A549 (cell line): ENCODE measurements around the gene CETN1. TPM values are rescaled to one million over a fixed set of nuclear protein-coding genes. Genes with fewer than 3 reads are reported as not detected.

Experiments
- ATAC-seq, 2 experiments: fragments of 200-7000 bp in 1 of 2; fragments of >200 bp in 1 of 2; cut with Nextera tagmentation in 1 of 2; cut with Tn5 transposase in 1 of 2; 3 replicates each; pipeline versions ENCODE4 v1.8.0 to v1.9.1; 2018 to 2020; ENCODE audit warnings: mild to moderate bottlenecking in 1 of 2, moderate library complexity in 1 of 2
- CTCF ChIA-PET: fragments of 300-600 bp; sonication (Branson Sonifier 250); formaldehyde crosslinking; extraction: SDS; loops from one replicate; lab custom pipeline; 2021; ENCODE audit warnings: antibody characterized with exemption, inconsistent platforms; lab: Yijun Ruan, JAX
- POLR2A ChIA-PET: fragments of 350-600 bp; formaldehyde crosslinking; extraction: SDS; loops from one replicate; lab custom pipeline; 2021; ENCODE audit warnings: antibody characterized with exemption, inconsistent platforms; lab: Yijun Ruan, JAX
- DNase-seq, 2 experiments: peaks; one replicate each; pipeline versions ENCODE4 v3.0.0 to v3.0.0-alpha.2; 2011 to 2016; ENCODE audit warnings: low read depth in 1 of 2, low spot score in 1 of 2
- FAIRE-seq: peaks from 2 replicates; lab custom pipeline; 2011; peaks lifted over from hg19 to GRCh38; lab: Jason Lieb, UNC
- H3K27ac ChIP-seq, 2 experiments: fragments of >200 bp; sonication (Bioruptor Twin); formaldehyde crosslinking; 3 replicates each; pipeline ENCODE4 v1.5.1; 2016 to 2017
- H3K4me1 ChIP-seq: fragments of >200 bp; sonication (Bioruptor Twin); formaldehyde crosslinking; 3 replicates; pipeline ENCODE4 v1.6.1; 2016
- H3K4me2 ChIP-seq: fragments of >200 bp; sonication (Bioruptor Twin); formaldehyde crosslinking; 3 replicates; pipeline ENCODE4 v1.6.1; 2016
- H3K4me3 ChIP-seq: fragments of >200 bp; sonication (Bioruptor Twin); formaldehyde crosslinking; 3 replicates; pipeline ENCODE4 v1.5.1; 2016
- H3K9me3 ChIP-seq: fragments of >200 bp; sonication (Bioruptor Twin); formaldehyde crosslinking; 3 replicates; pipeline ENCODE4 v1.6.1; 2016
- BHLHE40 ChIP-seq: IDR thresholded peaks from 2 replicates; pipeline ENCODE4 v1.6.1; 2012; ENCODE audit warnings: low read depth, low read length, inconsistent platforms
- CHD4 ChIP-seq: fragments of 200-600 bp; sonication (generic); IDR thresholded peaks from 2 replicates; pipeline ENCODE4 v1.6.1; 2016; ENCODE audit warnings: antibody characterized with exemption, mild to moderate bottlenecking, borderline replicate concordance
- CTCF ChIP-seq: fragments of >200 bp; sonication (Bioruptor Twin); formaldehyde crosslinking; IDR thresholded peaks from 3 replicates; pipeline ENCODE4 v1.5.1; 2016
- EHMT2 ChIP-seq: fragments of 200-600 bp; sonication (generic); IDR thresholded peaks from 2 replicates; pipeline ENCODE4 v1.6.1; 2016; ENCODE audit warnings: antibody characterized with exemption, low read depth, mild to moderate bottlenecking, moderate library complexity
- ESRRA ChIP-seq: fragments of 150-350 bp; IDR thresholded peaks from 2 replicates; pipeline ENCODE4 v1.6.1; 2014; ENCODE audit warnings: mild to moderate bottlenecking, low read length, borderline replicate concordance
- FOSB ChIP-seq: fragments of 250-450 bp; sonication (Bioruptor Pico); IDR thresholded peaks from 2 replicates; pipeline ENCODE4 v1.5.0; 2020; ENCODE audit warnings: mild to moderate bottlenecking, moderate library complexity
- HES2 ChIP-seq: fragments of >200 bp; sonication (Bioruptor Twin); formaldehyde crosslinking; IDR thresholded peaks from 2 replicates; pipeline ENCODE4 v1.6.1; 2016
- HMGXB4 ChIP-seq: fragments of 250-450 bp; sonication (Bioruptor Pico); IDR thresholded peaks from 2 replicates; pipeline ENCODE4 v1.5.0; 2021; ENCODE audit warnings: mild to moderate bottlenecking, moderate library complexity, borderline replicate concordance
- HOXB13 ChIP-seq: fragments of 250-450 bp; sonication (Bioruptor Pico); IDR thresholded peaks from 2 replicates; pipeline ENCODE4 v1.5.0; 2020; ENCODE audit warnings: low read depth, mild to moderate bottlenecking, moderate library complexity
- HOXB5 ChIP-seq: fragments of 250-450 bp; sonication (Bioruptor Pico); IDR thresholded peaks from 2 replicates; pipeline ENCODE4 v1.5.0; 2020; ENCODE audit warnings: mild to moderate bottlenecking, moderate library complexity
- JUN ChIP-seq, 2 experiments: fragments of >200 bp; sonication (Bioruptor Twin); formaldehyde crosslinking; IDR thresholded peaks; 2 replicates in 1 of 2; 3 replicates in 1 of 2; pipeline ENCODE4 v1.6.1; 2016 to 2017
- KDM5A ChIP-seq: fragments of 200-600 bp; sonication (generic); IDR thresholded peaks from 2 replicates; pipeline ENCODE4 v1.6.1; 2016; ENCODE audit warnings: antibody characterized with exemption, mild to moderate bottlenecking
- MAFK ChIP-seq: fragments of 450-650 bp; IDR thresholded peaks from 2 replicates; pipeline ENCODE4 v1.6.1; 2014; ENCODE audit not compliant: partially characterized antibody
- NPAS2 ChIP-seq: fragments of 250-450 bp; sonication (Bioruptor Pico); IDR thresholded peaks from 2 replicates; pipeline ENCODE4 v1.8.0; 2022; ENCODE audit warnings: mild to moderate bottlenecking, moderate library complexity, borderline replicate concordance
- POLR2AphosphoS2 ChIP-seq: conservative IDR thresholded peaks from 2 replicates; pipeline ENCODE4 v1.6.1; 2012; ENCODE audit warnings: low read length, improper control_type of control experiment, inconsistent platforms
- RAD21 ChIP-seq, 2 experiments: fragments of >200 bp in 1 of 2; sonication (Bioruptor Twin) in 1 of 2; formaldehyde crosslinking in 1 of 2; IDR thresholded peaks in 1 of 2; conservative IDR thresholded peaks in 1 of 2; 2 replicates in 1 of 2; 3 replicates in 1 of 2; pipeline ENCODE4 v1.6.1; 2012 to 2018; ENCODE audit warnings: inconsistent platforms in 1 of 2
- SMC3 ChIP-seq: fragments of >200 bp; sonication (Bioruptor Twin); formaldehyde crosslinking; IDR thresholded peaks from 3 replicates; pipeline ENCODE4 v1.6.1; 2018; ENCODE audit warnings: inconsistent platforms
- TP53 ChIP-seq: fragments of 250-450 bp; sonication (Bioruptor Pico); IDR thresholded peaks from 2 replicates; pipeline ENCODE4 v1.5.0; 2021; ENCODE audit warnings: mild to moderate bottlenecking, moderate library complexity
- ZFP36 ChIP-seq: fragments of 450-650 bp; IDR thresholded peaks from 2 replicates; pipeline ENCODE4 v1.6.1; 2014; ENCODE audit warnings: borderline replicate concordance; ENCODE audit not compliant: partially characterized antibody
- WGBS: methylation state at CpG from one replicate; pipeline ENCODE4 v1.1.6; 2017; ENCODE audit errors: missing lambda C conversion rate; 5-methylcytosine and 5-hydroxymethylcytosine counted together
- polyA minus RNA-seq: library from RNA; depleted of rRNA, polyadenylated mRNA; stranded (reverse); fragments of >200 nt; gene quantifications from 2 replicates; pipeline ENCODE4 v1.2.3, GENCODE V29; 2011; rRNA and poly(A)+ RNA removed
- polyA plus RNA-seq, 4 experiments: library from polyadenylated mRNA; depleted of rRNA in 3 of 4; stranded (reverse); fragments of >200 nt; fragmentation: RNase III in 1 of 4; extraction: RNeasy Plus Mini Kit Qiagen cat#74134 plus additional on column Dnase treatment in 1 of 4; gene quantifications; 2 replicates in 3 of 4; 3 replicates in 1 of 4; pipeline ENCODE4 v1.2.3, GENCODE V29; 2011 to 2017
- TF ChIP-seq, protein P1 (sequence below): IDR thresholded peaks from 2 replicates; pipeline ENCODE4 v1.6.1; 2012
- TF ChIP-seq, protein P2 (sequence below): fragments of 200-600 bp; sonication (generic); IDR thresholded peaks from 2 replicates; pipeline ENCODE4 v1.6.1; 2016; ENCODE audit warnings: antibody characterized with exemption, mild to moderate bottlenecking, moderate library complexity
- TF ChIP-seq, protein P3 (sequence below): IDR thresholded peaks from 2 replicates; pipeline ENCODE4 v1.6.1; 2012

The CETN1 gene
- polyA plus RNA-seq (2011; rRNA removed) (not detected in 2 replicates), polyA plus RNA-seq (2017; fragmentation: RNase III; extraction: RNeasy Plus Mini Kit Qiagen cat#74134 plus additional on column Dnase treatment) (not detected in 3 replicates), polyA minus RNA-seq (not detected in 2 replicates)
- polyA plus RNA-seq (2012; cell fraction: cytosol; rRNA removed) = not detected in 2 replicates
- not detected in 2 replicates for polyA plus RNA-seq (2012; cell fraction: nucleus; rRNA removed)

- 81% methylated on average over 31 of the region's 38 CpGs for WGBS
- ChIA-PET POLR2A (no interaction called here), CTCF (interaction anchor here (0.9 kb wide), 1 partner anchor 10 kb away, joined by 3 read pairs; no protein-coding TSS in a partner anchor)
- no peak for TF ChIP-seq HOXB5 (CRISPR knock-in tag)
- TF ChIP-seq EHMT2 = no peak
- no peak for TF ChIP-seq JUN (IDR thresholded peaks at IDR 0.05)
- TF ChIP-seq TP53 (CRISPR knock-in tag) = no peak
- TF ChIP-seq, protein P1, sequence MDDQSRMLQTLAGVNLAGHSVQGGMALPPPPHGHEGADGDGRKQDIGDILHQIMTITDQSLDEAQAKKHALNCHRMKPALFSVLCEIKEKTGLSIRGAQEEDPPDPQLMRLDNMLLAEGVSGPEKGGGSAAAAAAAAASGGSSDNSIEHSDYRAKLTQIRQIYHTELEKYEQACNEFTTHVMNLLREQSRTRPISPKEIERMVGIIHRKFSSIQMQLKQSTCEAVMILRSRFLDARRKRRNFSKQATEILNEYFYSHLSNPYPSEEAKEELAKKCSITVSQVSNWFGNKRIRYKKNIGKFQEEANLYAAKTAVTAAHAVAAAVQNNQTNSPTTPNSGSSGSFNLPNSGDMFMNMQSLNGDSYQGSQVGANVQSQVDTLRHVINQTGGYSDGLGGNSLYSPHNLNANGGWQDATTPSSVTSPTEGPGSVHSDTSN = no peak
- no peak for TF ChIP-seq KDM5A
- TF ChIP-seq HES2 = no peak
- TF ChIP-seq, protein P2, sequence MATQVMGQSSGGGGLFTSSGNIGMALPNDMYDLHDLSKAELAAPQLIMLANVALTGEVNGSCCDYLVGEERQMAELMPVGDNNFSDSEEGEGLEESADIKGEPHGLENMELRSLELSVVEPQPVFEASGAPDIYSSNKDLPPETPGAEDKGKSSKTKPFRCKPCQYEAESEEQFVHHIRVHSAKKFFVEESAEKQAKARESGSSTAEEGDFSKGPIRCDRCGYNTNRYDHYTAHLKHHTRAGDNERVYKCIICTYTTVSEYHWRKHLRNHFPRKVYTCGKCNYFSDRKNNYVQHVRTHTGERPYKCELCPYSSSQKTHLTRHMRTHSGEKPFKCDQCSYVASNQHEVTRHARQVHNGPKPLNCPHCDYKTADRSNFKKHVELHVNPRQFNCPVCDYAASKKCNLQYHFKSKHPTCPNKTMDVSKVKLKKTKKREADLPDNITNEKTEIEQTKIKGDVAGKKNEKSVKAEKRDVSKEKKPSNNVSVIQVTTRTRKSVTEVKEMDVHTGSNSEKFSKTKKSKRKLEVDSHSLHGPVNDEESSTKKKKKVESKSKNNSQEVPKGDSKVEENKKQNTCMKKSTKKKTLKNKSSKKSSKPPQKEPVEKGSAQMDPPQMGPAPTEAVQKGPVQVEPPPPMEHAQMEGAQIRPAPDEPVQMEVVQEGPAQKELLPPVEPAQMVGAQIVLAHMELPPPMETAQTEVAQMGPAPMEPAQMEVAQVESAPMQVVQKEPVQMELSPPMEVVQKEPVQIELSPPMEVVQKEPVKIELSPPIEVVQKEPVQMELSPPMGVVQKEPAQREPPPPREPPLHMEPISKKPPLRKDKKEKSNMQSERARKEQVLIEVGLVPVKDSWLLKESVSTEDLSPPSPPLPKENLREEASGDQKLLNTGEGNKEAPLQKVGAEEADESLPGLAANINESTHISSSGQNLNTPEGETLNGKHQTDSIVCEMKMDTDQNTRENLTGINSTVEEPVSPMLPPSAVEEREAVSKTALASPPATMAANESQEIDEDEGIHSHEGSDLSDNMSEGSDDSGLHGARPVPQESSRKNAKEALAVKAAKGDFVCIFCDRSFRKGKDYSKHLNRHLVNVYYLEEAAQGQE = no peak
- TF ChIP-seq NPAS2 = no peak
- no peak for TF ChIP-seq HMGXB4
- no peak for TF ChIP-seq RAD21 (conservative IDR thresholded peaks at IDR 0.05 in 1 of 2, IDR thresholded peaks at IDR 0.05 in 1 of 2)
- TF ChIP-seq CTCF = no peak
- no peak for TF ChIP-seq ZFP36
- TF ChIP-seq CHD4 = no peak
- TF ChIP-seq, protein P3, sequence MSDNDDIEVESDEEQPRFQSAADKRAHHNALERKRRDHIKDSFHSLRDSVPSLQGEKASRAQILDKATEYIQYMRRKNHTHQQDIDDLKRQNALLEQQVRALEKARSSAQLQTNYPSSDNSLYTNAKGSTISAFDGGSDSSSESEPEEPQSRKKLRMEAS = no peak
- TF ChIP-seq SMC3 = no peak
- Histone ChIP-seq H3K4me2 (no peak within 1 kb of the TSS), H3K27ac (no peak within 1 kb of the TSS), H3K4me1 (no peaks in the 10 kb centered on the region), H3K4me3 (no peak within 1 kb of the TSS), H3K9me3 (no peaks in the 10 kb centered on the region)
- DNase-seq = no peak
- no peak for FAIRE-seq
- ATAC-seq = no peak
Measured at GRCh38 chr18:580154-580553, at the start of gene CETN1. Gene CETN1, plus strand, starts transcription at chr18:580380. Its CDS starts 29 bp downstream, at chr18:580409.

DNA sequence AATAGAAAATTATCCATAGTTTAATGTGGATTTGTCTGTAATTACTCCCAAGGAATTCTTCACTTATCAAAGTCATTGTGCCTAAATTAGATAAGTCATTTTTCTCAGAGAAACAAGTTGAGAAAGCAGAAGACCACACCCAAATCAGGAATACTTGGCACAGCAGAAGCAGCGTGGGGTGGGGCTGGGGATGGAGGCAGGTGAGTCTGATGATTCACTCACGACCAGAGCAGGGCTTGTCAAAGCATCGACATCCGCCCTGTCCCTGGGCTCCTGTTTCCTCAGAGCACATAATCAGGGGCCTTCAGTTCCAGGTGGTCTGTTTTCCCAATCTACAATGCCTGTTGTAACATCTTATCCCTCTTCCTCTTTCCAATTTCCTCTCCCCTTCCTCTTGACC is 48.2 kb upstream of the CETN1 start:
- TF ChIP-seq POLR2AphosphoS2 (no peak), HOXB13 (CRISPR knock-in tag) (no peak), FOSB (CRISPR knock-in tag) (no peak), SMC3 (no peak), MAFK (no peak), RAD21 (conservative IDR thresholded peaks at IDR 0.05 in 1 of 2, IDR thresholded peaks at IDR 0.05 in 1 of 2) (no peak), NPAS2 (no peak), BHLHE40 (no peak), ESRRA (no peak)
- TF ChIP-seq, protein P2 = no peak
- H3K4me1 ChIP-seq = no peaks in the 10 kb centered on the region
- no peaks in the 10 kb centered on the region for H3K9me3 ChIP-seq
- ChIA-PET POLR2A (no interaction called here), CTCF (no interaction called here)
- no peak overlapping the region for H3K27ac ChIP-seq
- no peak for ATAC-seq
- H3K4me3 ChIP-seq = no peak overlapping the region
- no peak for DNase-seq
- no peak overlapping the region for H3K4me2 ChIP-seq
- 13% methylated on average over 4 of the region's 4 CpGs for WGBS
- no peak for FAIRE-seq
